ENCODE data around the gene BIN1. TPM values are rescaled to one million over a fixed set of nuclear protein-coding genes. Genes with fewer than 3 reads are reported as not detected.
A peak's percentile ranks its signal among the peaks of the same experiment; 100 is the strongest.

The BIN1 gene
- polyA plus RNA-seq, 1 donor (not counting 4 experiments of a cell fraction or from before 2014, with no cell fraction given) = 5.4 TPM

GRCh38 chr2:127085317-127085681 is 21.7 kb downstream of the BIN1 start:
- Histone ChIP-seq H3K9me3 (ENCODE audit: control insufficient read depth, low read depth, low read length) (no peaks in the 10 kb centered on the region), H3K27me3 (ENCODE audit: control insufficient read depth, extremely low read depth, insufficient read depth, low read length) (no peaks in the 10 kb centered on the region), H3K9ac (ENCODE audit: control insufficient read depth, extremely low read depth, insufficient read depth, low read length) (no peak overlapping the region), H2AFZ (ENCODE audit: control insufficient read depth, low read length) (peak overlapping the region; percentile 19), H3K27ac (ENCODE audit: control insufficient read depth, insufficient read depth, low read length) (no peak overlapping the region), H4K20me1 (ENCODE audit: control insufficient read depth, extremely low read depth, insufficient read depth, low read length) (peaks cover 4% of the 10 kb centered on the region), H3K9me1 (ENCODE audit: control insufficient read depth, extremely low read depth, insufficient read depth, low read length) (peaks cover 2% of the 10 kb centered on the region), H3K4me2 (ENCODE audit: control insufficient read depth, extremely low read depth, insufficient read depth, low read depth, low read length) (peak overlapping the region; percentile 48), H3K36me3 (ENCODE audit: control insufficient read depth in 2 of 2, extremely low read depth in 1 of 2, insufficient read depth in 2 of 2, low read length in 2 of 2) (no peaks in the 10 kb centered on the region), H3K4me3 (ENCODE audit: control insufficient read depth in 2 of 3, extremely low read depth in 1 of 3, insufficient read depth in 2 of 3, low read depth in 1 of 3, low read length in 3 of 3) (no peak overlapping the region), H3K79me2 (ENCODE audit: control insufficient read depth, insufficient read depth, low read length) (no peaks in the 10 kb centered on the region), H3K4me1 (ENCODE audit: control insufficient read depth, extremely low read depth, insufficient read depth, low read length) (peaks cover 21% of the 10 kb centered on the region)
- peak; percentile 91 for DNase-seq (ENCODE audit: low read depth, low spot score)
- dilution Hi-C loops (cut with MboI; ENCODE audit: extremely low pct_ligation_motif_present, low sequenced_read_pairs) = no loop called here
- peak; percentile 92 for FAIRE-seq
- TF ChIP-seq CTCF (optimal IDR thresholded peaks at IDR 0.05 in 1 of 3, IDR thresholded peaks at IDR 0.05 in 1 of 3, conservative IDR thresholded peaks at IDR 0.05 in 1 of 3; ENCODE audit: extremely low read depth in 1 of 3, insufficient read depth in 2 of 3, low read length in 3 of 3) (no peak), EZH2 (IDR thresholded peaks at IDR 0.05; ENCODE audit: low read length) (no peak)

GRCh38 chr2:127084611-127085316 is 22.2 kb downstream of the BIN1 start:
- dilution Hi-C loops (cut with MboI; ENCODE audit: extremely low pct_ligation_motif_present, low sequenced_read_pairs) = no loop called here
- Histone ChIP-seq H3K4me3 (ENCODE audit: control insufficient read depth in 2 of 3, extremely low read depth in 1 of 3, insufficient read depth in 2 of 3, low read depth in 1 of 3, low read length in 3 of 3) (no peak overlapping the region), H3K27me3 (ENCODE audit: control insufficient read depth, extremely low read depth, insufficient read depth, low read length) (no peaks in the 10 kb centered on the region), H3K27ac (ENCODE audit: control insufficient read depth, insufficient read depth, low read length) (no peak overlapping the region), H3K4me2 (ENCODE audit: control insufficient read depth, extremely low read depth, insufficient read depth, low read depth, low read length) (peak overlapping the region; percentile 48), H2AFZ (ENCODE audit: control insufficient read depth, low read length) (peak overlapping the region; percentile 19), H3K79me2 (ENCODE audit: control insufficient read depth, insufficient read depth, low read length) (no peaks in the 10 kb centered on the region), H3K9ac (ENCODE audit: control insufficient read depth, extremely low read depth, insufficient read depth, low read length) (no peak overlapping the region), H3K4me1 (ENCODE audit: control insufficient read depth, extremely low read depth, insufficient read depth, low read length) (peaks cover 21% of the 10 kb centered on the region), H3K36me3 (ENCODE audit: control insufficient read depth in 2 of 2, extremely low read depth in 1 of 2, insufficient read depth in 2 of 2, low read length in 2 of 2) (no peaks in the 10 kb centered on the region), H3K9me1 (ENCODE audit: control insufficient read depth, extremely low read depth, insufficient read depth, low read length) (peaks cover 2% of the 10 kb centered on the region), H3K9me3 (ENCODE audit: control insufficient read depth, low read depth, low read length) (no peaks in the 10 kb centered on the region), H4K20me1 (ENCODE audit: control insufficient read depth, extremely low read depth, insufficient read depth, low read length) (peaks cover 4% of the 10 kb centered on the region)
- TF ChIP-seq EZH2 (IDR thresholded peaks at IDR 0.05; ENCODE audit: low read length) = no peak
- TF ChIP-seq CTCF (optimal IDR thresholded peaks at IDR 0.05 in 1 of 3, IDR thresholded peaks at IDR 0.05 in 1 of 3, conservative IDR thresholded peaks at IDR 0.05 in 1 of 3; ENCODE audit: extremely low read depth in 1 of 3, insufficient read depth in 2 of 3, low read length in 3 of 3) = no peak
- FAIRE-seq (no peak), DNase-seq (ENCODE audit: low read depth, low spot score) (no peak)
